Osteoblast (primary cell): ENCODE measurements around the gene EDEM3. TPM values are rescaled to one million over a fixed set of nuclear protein-coding genes. Genes with fewer than 3 reads are reported as not detected.
"Not testable (repeated sequence)": the region's sequence is repeated elsewhere in the genome, so short reads cannot be mapped to it uniquely, and the experiment has no call there.

Experiments
- DNase-seq: peaks from one replicate; pipeline ENCODE4 v3.0.0; 2011; ENCODE audit warnings: low spot score, mixed read lengths; ENCODE audit not compliant: insufficient read length; ENCODE audit errors: missing footprints
- H2AFZ ChIP-seq: 2 replicates; pipeline ENCODE4 v1.6.0; 2011; ENCODE audit warnings: mild to moderate bottlenecking, low read length
- H3K27ac ChIP-seq: 2 replicates; pipeline ENCODE4 v1.5.1; 2011; ENCODE audit warnings: mild to moderate bottlenecking, low read depth, low read length, moderate library complexity
- H3K27me3 ChIP-seq: 2 replicates; pipeline ENCODE4 v1.6.0; 2012; ENCODE audit warnings: mild to moderate bottlenecking, control low read depth, inconsistent platforms, low read length, moderate library complexity; ENCODE audit not compliant: insufficient read depth
- H3K36me3 ChIP-seq: 2 replicates; pipeline ENCODE4 v1.5.1; 2011; ENCODE audit warnings: mild to moderate bottlenecking, low read length, control low read depth, moderate library complexity; ENCODE audit not compliant: insufficient read depth
- H3K4me1 ChIP-seq: 2 replicates; pipeline ENCODE4 v1.5.1; 2011; ENCODE audit warnings: mild to moderate bottlenecking, low read length, control low read depth, moderate library complexity; ENCODE audit not compliant: insufficient read depth
- H3K4me2 ChIP-seq: 2 replicates; pipeline ENCODE4 v1.6.0; 2011; ENCODE audit warnings: mild to moderate bottlenecking, low read length; ENCODE audit not compliant: insufficient read depth
- H3K4me3 ChIP-seq: fragments of 200-600 bp; sonication (generic); 3 replicates; pipeline ENCODE4 v1.5.1; 2012; ENCODE audit warnings: mild to moderate bottlenecking, low read length, inconsistent platforms; ENCODE audit not compliant: insufficient read depth
- H3K79me2 ChIP-seq: 2 replicates; pipeline ENCODE4 v1.6.0; 2012; ENCODE audit warnings: mild to moderate bottlenecking, low read length, control low read depth, inconsistent platforms; ENCODE audit not compliant: insufficient read depth
- H3K9me3 ChIP-seq: 2 replicates; pipeline ENCODE4 v1.5.1; 2011; ENCODE audit warnings: low read depth, low read length, control low read depth
- H4K20me1 ChIP-seq: 2 replicates; pipeline ENCODE4 v1.6.0; 2012; ENCODE audit warnings: mild to moderate bottlenecking, low read length, control low read depth; ENCODE audit not compliant: insufficient read depth
- total RNA-seq: library from RNA; depleted of rRNA; stranded (reverse); fragments of >200 nt; gene quantifications from 2 replicates; pipeline ENCODE4 v1.2.3, GENCODE V29; 2012
- TF ChIP-seq, protein P1 (sequence below): IDR thresholded peaks from 2 replicates; pipeline ENCODE4 v1.5.1; 2011; ENCODE audit warnings: mild to moderate bottlenecking, low read depth, low read length, moderate library complexity; ENCODE audit errors: extremely low read depth

The EDEM3 gene
- total RNA-seq, 1 donor: 43.1 TPM

GRCh38 chr1:184684285-184685074, 70.2 kb downstream of the EDEM3 start:
- Histone ChIP-seq H3K9me3 (no peaks in the 10 kb centered on the region), H3K27ac (no peak overlapping the region), H2AFZ (peak overlapping the region; percentile 5), H3K4me2 (no peak overlapping the region), H3K27me3 (no peaks in the 10 kb centered on the region), H4K20me1 (no peaks in the 10 kb centered on the region), H3K4me3 (no peak overlapping the region), H3K4me1 (no peaks in the 10 kb centered on the region), H3K79me2 (no peaks in the 10 kb centered on the region), H3K36me3 (no peaks in the 10 kb centered on the region)
- TF ChIP-seq, protein P1, sequence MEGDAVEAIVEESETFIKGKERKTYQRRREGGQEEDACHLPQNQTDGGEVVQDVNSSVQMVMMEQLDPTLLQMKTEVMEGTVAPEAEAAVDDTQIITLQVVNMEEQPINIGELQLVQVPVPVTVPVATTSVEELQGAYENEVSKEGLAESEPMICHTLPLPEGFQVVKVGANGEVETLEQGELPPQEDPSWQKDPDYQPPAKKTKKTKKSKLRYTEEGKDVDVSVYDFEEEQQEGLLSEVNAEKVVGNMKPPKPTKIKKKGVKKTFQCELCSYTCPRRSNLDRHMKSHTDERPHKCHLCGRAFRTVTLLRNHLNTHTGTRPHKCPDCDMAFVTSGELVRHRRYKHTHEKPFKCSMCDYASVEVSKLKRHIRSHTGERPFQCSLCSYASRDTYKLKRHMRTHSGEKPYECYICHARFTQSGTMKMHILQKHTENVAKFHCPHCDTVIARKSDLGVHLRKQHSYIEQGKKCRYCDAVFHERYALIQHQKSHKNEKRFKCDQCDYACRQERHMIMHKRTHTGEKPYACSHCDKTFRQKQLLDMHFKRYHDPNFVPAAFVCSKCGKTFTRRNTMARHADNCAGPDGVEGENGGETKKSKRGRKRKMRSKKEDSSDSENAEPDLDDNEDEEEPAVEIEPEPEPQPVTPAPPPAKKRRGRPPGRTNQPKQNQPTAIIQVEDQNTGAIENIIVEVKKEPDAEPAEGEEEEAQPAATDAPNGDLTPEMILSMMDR: no peak
- DNase-seq: peak; percentile 74

GRCh38 chr1:184682956-184683355, 71.7 kb downstream of the EDEM3 start:
- Histone ChIP-seq H3K79me2 (no peaks in the 10 kb centered on the region), H3K36me3 (no peaks in the 10 kb centered on the region), H3K4me3 (no peak overlapping the region), H3K4me1 (no peaks in the 10 kb centered on the region), H3K9me3 (no peaks in the 10 kb centered on the region), H3K27me3 (no peaks in the 10 kb centered on the region), H3K4me2 (no peak overlapping the region), H3K27ac (no peak overlapping the region), H2AFZ (no peak overlapping the region), H4K20me1 (no peaks in the 10 kb centered on the region)
- no peak for DNase-seq
- TF ChIP-seq, protein P1: no peak

DNA sequence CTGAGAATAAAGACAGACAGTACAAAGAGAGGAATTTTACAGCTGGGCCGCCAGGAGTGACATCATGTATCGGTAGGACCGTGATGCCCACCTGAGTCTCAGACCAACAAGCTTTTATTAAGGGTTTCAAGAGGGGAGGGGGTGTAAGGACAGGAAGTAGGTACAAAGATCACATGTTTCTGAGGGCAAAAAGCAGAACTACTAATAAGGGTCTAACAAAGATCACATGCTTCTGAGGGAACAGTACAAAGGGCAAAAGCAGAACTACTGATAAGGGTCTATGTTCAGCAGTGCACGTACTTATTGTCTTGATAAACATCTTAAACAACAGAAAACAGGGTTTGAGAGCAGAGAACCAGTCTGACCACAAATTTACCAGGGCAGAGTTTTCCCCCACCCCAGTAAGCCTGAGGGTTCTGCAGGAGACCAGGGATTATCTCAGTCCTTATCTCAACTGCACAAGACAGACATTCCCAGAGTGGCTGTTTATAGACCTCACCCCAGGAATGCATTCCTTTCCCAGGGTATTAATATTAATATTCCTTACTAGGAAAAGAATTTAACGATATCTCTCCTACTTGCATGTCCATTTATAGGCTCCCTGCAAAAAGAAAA, 73.9 kb downstream of the EDEM3 start:
- H3K27ac ChIP-seq, DNase-seq, H3K4me1 ChIP-seq, H3K4me2 ChIP-seq, H3K9me3 ChIP-seq, H3K4me3 ChIP-seq, H4K20me1 ChIP-seq, H3K36me3 ChIP-seq, H3K27me3 ChIP-seq, H2AFZ ChIP-seq, H3K79me2 ChIP-seq: not testable (repeated sequence)

DNA sequence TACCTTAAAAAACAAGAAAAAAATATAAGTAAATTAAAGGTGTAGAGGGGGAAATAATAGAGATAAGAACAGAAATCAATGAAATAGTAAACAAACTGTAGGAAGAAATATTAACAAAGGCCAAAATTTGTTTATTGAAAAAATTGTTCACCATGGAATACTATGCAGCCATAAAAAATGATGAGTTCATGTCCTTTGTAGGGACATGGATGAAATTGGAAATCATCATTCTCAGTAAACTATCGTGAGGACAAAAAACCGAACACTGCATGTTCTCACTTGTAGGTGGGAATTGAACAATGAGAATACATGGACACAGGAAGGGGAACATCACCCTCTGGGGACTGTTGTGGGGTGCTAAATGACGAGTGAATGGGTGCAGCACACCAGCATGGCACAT, 75.2 kb downstream of the EDEM3 start:
- H3K9me3 ChIP-seq, H3K36me3 ChIP-seq, DNase-seq, H3K4me3 ChIP-seq, H2AFZ ChIP-seq, H4K20me1 ChIP-seq, H3K27me3 ChIP-seq, H3K4me1 ChIP-seq, H3K4me2 ChIP-seq, H3K27ac ChIP-seq, H3K79me2 ChIP-seq: not testable (repeated sequence)

DNA sequence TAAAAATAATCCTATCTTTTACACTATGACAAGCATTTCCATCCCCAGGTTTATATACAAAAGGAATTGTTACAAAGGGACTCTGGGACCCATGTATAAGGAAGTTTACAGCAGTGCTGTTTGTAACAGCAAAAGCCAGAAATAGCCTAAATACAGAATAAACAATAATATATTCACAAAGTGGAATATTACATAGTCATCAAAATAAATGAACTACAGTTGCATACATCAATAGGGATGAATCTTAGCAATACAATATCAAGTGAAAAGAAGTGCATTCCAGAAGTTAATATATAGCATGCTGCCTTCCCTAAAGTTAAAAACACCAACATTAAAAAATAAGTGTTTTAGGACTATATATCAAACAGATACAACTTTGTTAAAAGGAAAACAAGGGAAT, 77.3 kb downstream of the EDEM3 start:
- no peaks in the 10 kb centered on the region for H3K9me3 ChIP-seq
- H3K4me1 ChIP-seq: no peaks in the 10 kb centered on the region
- H4K20me1 ChIP-seq: no peaks in the 10 kb centered on the region
- H3K36me3 ChIP-seq: no peaks in the 10 kb centered on the region
- peaks cover 5% of the 10 kb centered on the region for H3K27me3 ChIP-seq
- no peak overlapping the region for H3K4me2 ChIP-seq
- DNase-seq: no peak
- H3K27ac ChIP-seq: no peak overlapping the region
- no peak overlapping the region for H2AFZ ChIP-seq
- TF ChIP-seq, protein P1: no peak
- no peaks in the 10 kb centered on the region for H3K79me2 ChIP-seq
- no peak overlapping the region for H3K4me3 ChIP-seq
